BLaER1 (cell line): ENCODE measurements around the gene PI4KA.

Experiments used
- H3K27ac ChIP-seq: shearing (Covaris generic); formaldehyde crosslinking; 2 replicates; pipeline ENCODE4 v1.8.1; 2022
- H3K27me3 ChIP-seq: shearing (Covaris generic); formaldehyde crosslinking; 2 replicates; pipeline ENCODE4 v1.8.1; 2022
- H3K36me3 ChIP-seq: shearing (Covaris generic); formaldehyde crosslinking; 2 replicates; pipeline ENCODE4 v1.8.1; 2022
- H3K4me1 ChIP-seq: shearing (Covaris generic); formaldehyde crosslinking; 2 replicates; pipeline ENCODE4 v1.8.1; 2022
- H3K4me2 ChIP-seq: shearing (Covaris generic); formaldehyde crosslinking; 2 replicates; pipeline ENCODE4 v1.8.1; 2022
- H3K4me3 ChIP-seq: shearing (Covaris generic); formaldehyde crosslinking; 2 replicates; pipeline ENCODE4 v1.8.1; 2022
- H3K9ac ChIP-seq: shearing (Covaris generic); formaldehyde crosslinking; 2 replicates; pipeline ENCODE4 v1.8.1; 2022
- H3K9me3 ChIP-seq: shearing (Covaris generic); formaldehyde crosslinking; 2 replicates; pipeline ENCODE4 v1.8.1; 2022
- H4K20me1 ChIP-seq: shearing (Covaris generic); formaldehyde crosslinking; 2 replicates; pipeline ENCODE4 v1.8.1; 2022
- Cebpa-rat ChIP-seq: shearing (Covaris generic); IDR thresholded peaks from 2 replicates; pipeline ENCODE4 v1.8.1; 2022

PI4KA gene

DNA sequence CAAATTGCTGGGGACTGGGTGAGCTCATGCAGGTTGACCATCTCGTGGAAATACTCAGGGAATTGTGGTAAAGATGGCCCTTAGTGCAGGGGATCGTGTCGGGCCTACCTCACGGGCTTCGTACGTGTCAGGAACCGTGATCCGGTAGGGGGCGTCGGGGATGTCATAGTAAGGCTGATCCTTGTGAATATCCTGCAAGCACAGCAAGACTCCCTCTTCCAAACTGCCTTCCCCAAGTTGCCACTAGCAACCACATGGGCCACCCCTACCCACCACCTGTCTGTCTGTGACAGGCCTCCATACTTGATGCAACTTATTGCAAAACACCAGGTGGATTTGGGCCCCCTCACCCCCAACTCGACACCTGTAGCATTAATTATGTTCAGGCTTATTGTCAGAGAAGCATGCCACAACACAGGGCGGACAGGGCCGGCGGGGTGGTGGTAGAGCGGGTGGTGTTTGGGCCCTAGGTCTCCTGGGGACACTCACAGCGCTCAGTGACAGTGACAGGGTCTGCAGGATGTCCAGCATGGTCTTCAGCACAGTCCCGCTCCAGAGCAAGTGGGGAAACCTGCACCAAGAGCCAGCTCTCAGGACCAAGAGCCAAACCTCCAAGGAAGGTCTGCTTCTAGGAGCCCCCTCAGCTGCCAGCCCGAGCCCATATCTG is 107.3 kb downstream of the PI4KA start:
- Histone ChIP-seq H3K4me2 (peak overlapping the region; percentile 49), H3K36me3 (peaks cover 83% of the 10 kb centered on the region), H3K27me3 (no peaks in the 10 kb centered on the region), H4K20me1 (peaks cover 12% of the 10 kb centered on the region; the same call in 1 of the 2 replicates), H3K4me1 (peaks cover 43% of the 10 kb centered on the region), H3K9me3 (no peaks in the 10 kb centered on the region), H3K9ac (no peak overlapping the region), H3K4me3 (no peak overlapping the region), H3K27ac (no peak overlapping the region)
- no peak for TF ChIP-seq Cebpa-rat

GRCh38 chr22:20750461-20751184 is 108.0 kb downstream of the PI4KA start:
- Histone ChIP-seq H3K4me3 (no peak overlapping the region), H3K9ac (peak overlapping the region; percentile 25; the same call in 1 of the 2 replicates), H3K27me3 (no peaks in the 10 kb centered on the region), H3K4me2 (peak overlapping the region; percentile 49), H3K27ac (0 out of 2 replicates have a peak overlapping the region, but pooled peaks have one; percentile 12), H3K36me3 (peaks cover 78% of the 10 kb centered on the region), H4K20me1 (peaks cover 12% of the 10 kb centered on the region; the same call in 1 of the 2 replicates), H3K9me3 (no peaks in the 10 kb centered on the region), H3K4me1 (peaks cover 43% of the 10 kb centered on the region)
- no peak for TF ChIP-seq Cebpa-rat

- H3K4me3 ChIP-seq = no peak overlapping the region
- peaks cover 43% of the 10 kb centered on the region for H3K4me1 ChIP-seq
- no peaks in the 10 kb centered on the region for H3K27me3 ChIP-seq
- H3K9ac ChIP-seq = peak overlapping the region; percentile 39
- H3K4me2 ChIP-seq = peak overlapping the region; percentile 49
- no peaks in the 10 kb centered on the region for H3K9me3 ChIP-seq
- no peak for TF ChIP-seq Cebpa-rat
- peaks cover 80% of the 10 kb centered on the region for H3K36me3 ChIP-seq
- H4K20me1 ChIP-seq = peaks cover 12% of the 10 kb centered on the region; the same call in 1 of the 2 replicates
- peak overlapping the region; percentile 25; the same call in 1 of the 2 replicates for H3K27ac ChIP-seq
Measured at GRCh38 chr22:20749453-20749852, 109.2 kb downstream of the PI4KA start.

- H3K9me3 ChIP-seq = no peaks in the 10 kb centered on the region
- peaks cover 80% of the 10 kb centered on the region for H3K36me3 ChIP-seq
- peaks cover 12% of the 10 kb centered on the region; the same call in 1 of the 2 replicates for H4K20me1 ChIP-seq
- peak overlapping the region; percentile 25; the same call in 1 of the 2 replicates for H3K27ac ChIP-seq
- H3K4me2 ChIP-seq = peak overlapping the region; percentile 49
- H3K4me3 ChIP-seq = no peak overlapping the region
- TF ChIP-seq Cebpa-rat = no peak
- peak overlapping the region; percentile 39; the same call in 1 of the 2 replicates for H3K9ac ChIP-seq
- no peaks in the 10 kb centered on the region for H3K27me3 ChIP-seq
- peaks cover 43% of the 10 kb centered on the region for H3K4me1 ChIP-seq
Measured at GRCh38 chr22:20748731-20749428, 109.7 kb downstream of the PI4KA start.

DNA sequence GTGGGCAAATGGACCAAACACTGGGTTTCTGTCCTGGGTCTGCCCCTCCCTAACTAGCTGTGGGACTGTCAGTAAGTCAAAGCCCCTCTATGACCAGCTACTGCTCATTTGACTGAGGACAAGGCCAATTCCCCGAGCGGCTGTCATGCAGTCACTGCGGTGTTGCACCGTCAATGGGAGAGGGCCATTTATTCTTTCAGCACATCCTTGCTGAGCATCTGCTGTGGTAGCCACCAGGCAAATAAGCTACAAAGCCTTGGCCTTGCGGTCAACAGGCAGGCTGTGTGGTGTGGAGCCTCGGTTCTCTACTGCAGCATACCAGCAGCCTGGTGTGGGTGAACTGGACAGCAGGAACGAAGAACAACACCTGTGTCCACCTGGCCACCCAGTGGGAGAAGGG is 110.5 kb downstream of the PI4KA start:
- no peak overlapping the region for H3K4me2 ChIP-seq
- H3K27ac ChIP-seq = 0 out of 2 replicates have a peak overlapping the region, but pooled peaks have one; percentile 25
- no peak overlapping the region for H3K4me3 ChIP-seq
- H3K9me3 ChIP-seq = no peaks in the 10 kb centered on the region
- no peak for TF ChIP-seq Cebpa-rat
- H3K36me3 ChIP-seq = peaks cover 87% of the 10 kb centered on the region
- H3K9ac ChIP-seq = no peak overlapping the region
- H3K4me1 ChIP-seq = peaks cover 43% of the 10 kb centered on the region
- no peaks in the 10 kb centered on the region for H3K27me3 ChIP-seq
- H4K20me1 ChIP-seq = peaks cover 12% of the 10 kb centered on the region; the same call in 1 of the 2 replicates

DNA sequence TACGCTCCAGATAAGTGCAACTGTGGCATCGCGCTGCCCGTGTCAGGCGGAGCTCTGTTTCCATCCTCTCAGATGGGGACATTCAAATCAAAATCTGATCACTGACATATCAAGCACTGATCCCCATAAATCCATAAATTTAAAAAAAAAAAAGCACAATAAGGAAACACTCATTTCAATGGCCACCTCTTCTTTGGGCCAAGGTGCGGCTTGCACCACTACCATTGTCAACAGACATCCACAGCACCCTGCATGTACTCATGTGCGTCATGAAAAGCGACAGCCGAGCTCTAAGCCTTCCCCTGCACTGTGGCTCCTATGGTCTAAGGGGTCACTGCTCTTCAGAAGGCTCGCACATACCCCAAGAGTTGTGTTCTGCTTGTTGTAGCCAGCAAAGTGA is 111.4 kb downstream of the PI4KA start:
- Histone ChIP-seq H3K27me3 (no peaks in the 10 kb centered on the region), H4K20me1 (peaks cover 12% of the 10 kb centered on the region; the same call in 1 of the 2 replicates)

DNA sequence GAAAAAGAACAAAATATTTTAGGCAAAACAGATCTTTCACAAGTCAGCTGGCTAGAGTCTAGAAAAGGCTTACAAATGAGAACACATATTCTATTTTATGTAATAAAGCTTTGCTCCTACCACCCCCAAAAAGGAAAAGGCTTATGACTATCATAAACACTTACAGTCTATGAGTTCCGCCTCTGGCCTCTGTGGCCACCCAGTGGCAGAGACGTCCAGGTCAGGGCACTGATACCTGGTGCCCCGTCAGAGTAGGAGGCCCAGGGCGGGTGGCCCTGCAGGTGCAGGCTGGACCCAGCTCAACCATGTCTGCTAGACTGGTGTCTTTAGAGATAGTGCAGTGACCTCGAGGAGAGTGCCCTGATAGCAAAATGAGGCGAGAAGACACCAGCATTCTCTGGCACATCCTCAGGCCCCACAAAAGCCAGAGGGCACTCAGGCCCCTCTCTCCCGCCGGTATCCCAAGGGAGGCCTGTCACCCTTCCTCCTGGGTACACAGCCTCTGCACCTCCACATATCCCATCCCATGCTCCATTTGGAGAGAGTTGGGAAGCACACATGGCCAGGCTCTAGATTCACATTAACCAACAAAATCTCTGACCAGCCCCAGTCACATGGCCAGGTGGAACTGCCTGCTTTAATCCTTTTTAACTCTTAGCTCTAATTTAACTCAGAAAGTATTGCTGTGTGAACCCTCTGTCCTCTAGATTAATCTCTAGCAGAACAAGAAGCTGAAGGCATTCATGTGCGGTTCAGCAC is 112.0 kb downstream of the PI4KA start:
- Histone ChIP-seq H3K36me3 (peaks cover 86% of the 10 kb centered on the region), H4K20me1 (peaks cover 12% of the 10 kb centered on the region; the same call in 1 of the 2 replicates), H3K9me3 (no peaks in the 10 kb centered on the region), H3K9ac (no peak overlapping the region), H3K4me3 (no peak overlapping the region), H3K4me2 (no peak overlapping the region), H3K27ac (no peak overlapping the region), H3K27me3 (no peaks in the 10 kb centered on the region), H3K4me1 (peaks cover 34% of the 10 kb centered on the region)
- no peak for TF ChIP-seq Cebpa-rat

More for the DNA sequence above, 111.4 kb downstream of the PI4KA start:
- Histone ChIP-seq H3K4me2 (no peak overlapping the region), H3K36me3 (peaks cover 87% of the 10 kb centered on the region), H3K9me3 (no peaks in the 10 kb centered on the region), H3K9ac (no peak overlapping the region), H3K27ac (no peak overlapping the region), H3K4me3 (no peak overlapping the region), H3K4me1 (peaks cover 38% of the 10 kb centered on the region)
- TF ChIP-seq Cebpa-rat = no peak

GRCh38 chr22:20745119-20745518 is 113.5 kb downstream of the PI4KA start:
- Histone ChIP-seq H3K4me3 (no peak overlapping the region), H3K27me3 (no peaks in the 10 kb centered on the region), H3K9ac (no peak overlapping the region), H3K27ac (no peak overlapping the region), H3K4me2 (no peak overlapping the region), H3K36me3 (peaks cover 83% of the 10 kb centered on the region), H4K20me1 (0 out of 2 replicates have a peak, but pooled peaks cover 2% of the 10 kb centered on the region), H3K4me1 (peaks cover 19% of the 10 kb centered on the region), H3K9me3 (no peaks in the 10 kb centered on the region)
- TF ChIP-seq Cebpa-rat = no peak

DNA sequence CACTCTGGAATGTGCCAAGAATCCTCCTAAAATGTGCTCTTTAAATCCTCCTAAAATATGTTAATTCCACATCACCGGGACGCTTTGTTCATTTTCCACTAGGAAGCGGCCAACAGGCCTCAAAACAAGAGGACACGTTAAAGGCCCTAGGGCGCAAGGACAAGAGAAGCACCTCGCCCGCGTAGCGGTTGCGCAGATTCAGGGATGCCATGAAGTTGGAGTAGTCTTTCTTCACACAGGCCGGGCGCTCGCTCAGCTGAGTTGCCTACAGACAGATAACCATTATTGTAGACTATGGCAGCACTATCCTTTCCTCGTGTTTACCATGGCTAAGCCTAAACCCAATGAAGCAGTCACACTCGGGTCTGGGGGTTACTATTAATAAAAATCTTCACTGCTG is 114.2 kb downstream of the PI4KA start:
- Histone ChIP-seq H3K9me3 (no peaks in the 10 kb centered on the region), H3K27me3 (no peaks in the 10 kb centered on the region), H4K20me1 (no peaks in the 10 kb centered on the region), H3K36me3 (peaks cover 80% of the 10 kb centered on the region), H3K4me1 (peaks cover 12% of the 10 kb centered on the region), H3K4me3 (no peak overlapping the region), H3K4me2 (no peak overlapping the region), H3K27ac (no peak overlapping the region), H3K9ac (no peak overlapping the region)
- TF ChIP-seq Cebpa-rat = no peak
